OCI-LY7 (cell line): Measurements from ENCODE around the gene LMOD3. TPM values are rescaled to one million over a fixed set of nuclear protein-coding genes. Genes with fewer than 3 reads are reported as not detected.

Experiments used
- BruUV-seq: library from RNA; stranded (reverse); fragments of 400-500 nt; replicated peaks from 2 replicates; lab custom pipeline; 2021; lab: Mats Ljungman, UMichigan
- CTCF ChIA-PET: fragments of 300-600 bp; sonication (Branson Sonifier 250); formaldehyde crosslinking; loops from one replicate; lab custom pipeline; 2022; ENCODE audit warnings: antibody characterized with exemption; ENCODE audit not compliant: unreplicated experiment; lab: Charles Lee
- POLR2A ChIA-PET: fragments of 300-600 bp; sonication (Branson Sonifier 250); formaldehyde crosslinking; loops from one replicate; lab custom pipeline; 2022; ENCODE audit warnings: antibody characterized with exemption; lab: Charles Lee
- DNase-seq: peaks from one replicate; pipeline ENCODE4 v3.0.0-alpha.2; 2015; ENCODE audit warnings: low spot score
- H2AFZ ChIP-seq: fragments of 200-600 bp; sonication (generic), shearing (Covaris generic); 2 replicates; pipeline ENCODE4 v1.6.1; 2014; ENCODE audit warnings: mild to moderate bottlenecking, antibody characterized with exemption, low read length, moderate library complexity
- H3K27ac ChIP-seq: fragments of 200-600 bp; sonication (generic); 2 replicates; pipeline ENCODE4 v1.5.1; 2014; ENCODE audit warnings: mixed run types, low read depth, mild to moderate bottlenecking, moderate library complexity, low read length, inconsistent platforms; ENCODE audit not compliant: poor library complexity, severe bottlenecking
- H3K36me3 ChIP-seq: fragments of 200-600 bp; sonication (generic); 2 replicates; pipeline ENCODE4 v1.6.1; 2014; ENCODE audit warnings: mild to moderate bottlenecking, antibody characterized with exemption, low read length, moderate library complexity, mixed read lengths; ENCODE audit not compliant: insufficient read depth
- H3K4me1 ChIP-seq: fragments of 200-600 bp; sonication (generic); 2 replicates; pipeline ENCODE4 v1.5.1; 2014; ENCODE audit warnings: mild to moderate bottlenecking, low read length; ENCODE audit not compliant: insufficient read depth, poor library complexity, severe bottlenecking
- H3K4me2 ChIP-seq: fragments of 200-600 bp; sonication (generic); 2 replicates; pipeline ENCODE4 v1.6.1; 2014; ENCODE audit warnings: mild to moderate bottlenecking, low read length
- H3K4me3 ChIP-seq: fragments of 200-600 bp; sonication (generic); 2 replicates; pipeline ENCODE4 v1.5.1; 2014; ENCODE audit warnings: mild to moderate bottlenecking, low read depth, low read length; ENCODE audit not compliant: poor library complexity, severe bottlenecking
- H3K79me2 ChIP-seq: fragments of 200-600 bp; sonication (generic); 2 replicates; pipeline ENCODE4 v1.6.1; 2016; ENCODE audit warnings: low read depth, mild to moderate bottlenecking, low read length, moderate library complexity, mixed read lengths; ENCODE audit not compliant: insufficient read depth
- H3K9me2 ChIP-seq: fragments of 200-600 bp; sonication (generic); 2 replicates; pipeline ENCODE4 v1.6.1; 2016; ENCODE audit warnings: mild to moderate bottlenecking, low read length, mixed read lengths; ENCODE audit not compliant: insufficient read depth
- H3K9me3 ChIP-seq: fragments of 200-600 bp; sonication (generic); 2 replicates; pipeline ENCODE4 v1.6.1; 2014; ENCODE audit warnings: mild to moderate bottlenecking, mixed run types, low read length, mixed read lengths
- H4K20me1 ChIP-seq: fragments of 200-600 bp; sonication (generic); 2 replicates; pipeline ENCODE4 v1.6.1; 2014; ENCODE audit warnings: mild to moderate bottlenecking, antibody characterized with exemption, low read length, moderate library complexity, mixed read lengths; ENCODE audit not compliant: insufficient read depth
- CTCF ChIP-seq: fragments of 200-600 bp; sonication (generic); conservative IDR thresholded peaks from 2 replicates; pipeline ENCODE4 v1.5.1; 2014; ENCODE audit warnings: mild to moderate bottlenecking, antibody characterized with exemption, low read length, moderate library complexity, mixed read lengths
- EZH2phosphoT487 ChIP-seq: fragments of 200-600 bp; sonication (generic); IDR thresholded peaks from 2 replicates; pipeline ENCODE4 v1.6.1; 2018; ENCODE audit warnings: low read depth, borderline replicate concordance, mild to moderate bottlenecking, mixed run types, antibody characterized with exemption, low read length, moderate library complexity, mixed read lengths
- intact Hi-C: fragments of 100-400 bp; cut with micrococcal nuclease; formaldehyde crosslinking; loops from one replicate; pipeline ENCODE4 v1.10.0; 2022; ENCODE audit not compliant: unreplicated experiment
- total RNA-seq, 2 experiments: library from RNA; depleted of rRNA in 1 of 2; stranded (reverse); fragments of >200 nt in 1 of 2; shearing (Covaris generic) in 1 of 2; gene quantifications; 2 replicates each; pipeline ENCODE4 v1.2.3, GENCODE V29; 2014 to 2022

Gene LMOD3
- total RNA-seq, 2 experiments from 2014 or later = not detected

GRCh38 chr3:69099576-69099975 lies 22.8 kb downstream of the LMOD3 start:
- TF ChIP-seq CTCF = no peak
- Histone ChIP-seq H3K4me1 (no peaks in the 10 kb centered on the region), H3K9me3 (no peaks in the 10 kb centered on the region), H3K9me2 (no peaks in the 10 kb centered on the region), H4K20me1 (no peaks in the 10 kb centered on the region), H3K4me2 (no peak overlapping the region), H3K4me3 (no peak overlapping the region), H3K36me3 (peaks cover 31% of the 10 kb centered on the region; the same call in 1 of the 2 replicates), H3K27ac (no peak overlapping the region), H2AFZ (no peak overlapping the region), H3K79me2 (peaks cover 3% of the 10 kb centered on the region; the same call in 1 of the 2 replicates)
- intact Hi-C loops = no loop called here
- no peak for DNase-seq
- CTCF ChIA-PET = no interaction called here
- no TSS peak for BruUV-seq
- POLR2A ChIA-PET = interaction anchor here (0.5 to 1.3 kb wide), 5 partner anchors 8 to 341 kb away, joined by 3 to 4 read pairs (median 3); partner anchors contain the start of gene TMF1

- intact Hi-C loops = no loop called here
- H3K27ac ChIP-seq = no peak overlapping the region
- no peak overlapping the region for H2AFZ ChIP-seq
- H3K4me3 ChIP-seq = no peak overlapping the region
- ChIA-PET CTCF (no interaction called here), POLR2A (no interaction called here)
- H3K4me2 ChIP-seq = no peak overlapping the region
- TF ChIP-seq EZH2phosphoT487 (no peak), CTCF (no peak)
- no peaks in the 10 kb centered on the region for H3K9me2 ChIP-seq
- H3K36me3 ChIP-seq = peaks cover 16% of the 10 kb centered on the region; the same call in 1 of the 2 replicates
- no peak for DNase-seq
- BruUV-seq = no TSS peak
- H4K20me1 ChIP-seq = no peaks in the 10 kb centered on the region
- H3K4me1 ChIP-seq = peaks cover 6% of the 10 kb centered on the region
- H3K79me2 ChIP-seq = peaks cover 14% of the 10 kb centered on the region; the same call in 1 of the 2 replicates
- H3K9me3 ChIP-seq = no peaks in the 10 kb centered on the region
These were observed 24.8 kb downstream of the LMOD3 start for GRCh38 chr3:69097407-69098086.

GRCh38 chr3:69096299-69096698 lies 26.1 kb downstream of the LMOD3 start:
- Histone ChIP-seq H2AFZ (no peak overlapping the region), H3K79me2 (peaks cover 18% of the 10 kb centered on the region; the same call in 1 of the 2 replicates), H3K9me3 (no peaks in the 10 kb centered on the region), H3K4me1 (peaks cover 18% of the 10 kb centered on the region), H3K36me3 (0 out of 2 replicates have a peak, but pooled peaks cover 8% of the 10 kb centered on the region), H3K27ac (no peak overlapping the region), H4K20me1 (no peaks in the 10 kb centered on the region), H3K4me2 (no peak overlapping the region), H3K4me3 (no peak overlapping the region), H3K9me2 (no peaks in the 10 kb centered on the region)
- TF ChIP-seq EZH2phosphoT487 = no peak
- TF ChIP-seq CTCF = no peak
- no peak for DNase-seq
- ChIA-PET POLR2A (no interaction called here), CTCF (interaction anchor here (0.8 kb wide), 1 partner anchor 10 kb away, joined by 3 read pairs; no protein-coding TSS in a partner anchor)
- no TSS peak for BruUV-seq
- intact Hi-C loops = no loop called here
